GM19239 (cell line): ENCODE data around the gene FCN3.

ENCODE experiments used
- DNase-seq: peaks from one replicate; pipeline ENCODE4 v3.0.0; 2011; ENCODE audit warnings: low spot score; ENCODE audit not compliant: insufficient read length
- FAIRE-seq: peaks from 2 replicates; lab custom pipeline; 2011; peaks lifted over from hg19 to GRCh38; lab: Jason Lieb, UNC

The FCN3 gene

GRCh38 chr1:27345272-27345671 lies 29.4 kb downstream of the FCN3 start:
- no peak for FAIRE-seq
- no peak for DNase-seq

DNA sequence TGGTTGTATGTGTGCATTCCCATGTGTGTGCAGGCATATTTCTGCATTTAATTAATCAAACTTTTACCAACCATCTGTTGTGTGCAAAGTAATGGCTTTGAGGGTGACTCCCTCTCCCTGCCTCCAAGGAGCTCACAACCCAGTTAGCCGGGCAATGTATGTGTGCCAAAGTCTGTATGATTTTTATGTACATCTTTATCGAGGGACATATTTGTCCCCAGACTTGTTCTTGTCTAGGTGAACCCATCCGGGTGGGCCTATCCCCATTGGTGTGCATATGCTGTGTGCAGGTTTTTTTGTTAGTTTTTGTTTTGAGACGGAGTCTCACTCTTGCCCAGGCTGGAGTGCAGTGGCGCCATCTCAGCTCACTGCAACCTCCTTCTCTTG lies 31.0 kb downstream of the FCN3 start:
- FAIRE-seq (no peak), DNase-seq (no peak)

- FAIRE-seq = peak; percentile 37
- DNase-seq = no peak
These were observed 31.6 kb downstream of the FCN3 start for GRCh38 chr1:27342778-27343638.

GRCh38 chr1:27342391-27342777 lies 32.2 kb downstream of the FCN3 start:
- FAIRE-seq = peak; percentile 44

DNA sequence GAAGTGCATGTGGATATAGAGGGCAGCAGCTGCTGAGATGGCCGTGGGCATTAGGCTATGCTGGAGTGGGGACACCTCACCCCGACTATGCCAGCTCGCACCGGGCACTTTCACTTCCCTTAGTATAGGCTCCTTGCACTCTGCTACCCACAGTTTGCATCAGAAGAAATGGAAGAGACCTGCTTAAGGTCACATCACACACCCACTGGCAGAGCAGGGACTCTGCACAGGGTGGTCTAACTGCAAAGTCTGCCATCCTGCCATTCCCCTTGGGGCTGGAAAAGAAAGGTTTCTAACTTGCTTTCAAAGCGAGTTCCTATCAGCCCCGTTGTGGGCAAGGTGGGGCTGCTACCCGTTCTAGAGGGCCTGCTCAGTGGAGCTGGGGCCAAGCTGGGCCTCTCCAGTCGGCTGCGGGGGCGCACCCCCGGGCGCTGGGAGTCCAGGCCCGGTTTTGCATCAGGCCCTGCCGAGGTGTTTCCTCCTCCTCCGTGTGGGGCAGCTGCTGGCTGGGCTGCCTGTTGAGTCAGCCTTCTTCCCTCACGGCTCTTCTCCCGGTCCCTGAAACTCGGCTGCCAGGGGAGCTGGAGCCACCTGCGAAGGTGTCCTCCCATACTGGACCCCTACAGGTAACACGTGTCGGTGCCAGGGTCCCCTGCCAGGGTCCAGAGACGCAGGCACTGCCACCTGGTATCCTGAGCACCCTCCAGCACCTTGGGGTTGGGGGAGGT lies 32.9 kb downstream of the FCN3 start, which contains the start of gene SYTL1:
Gene SYTL1 (plus strand): TSS at position 498 of the 728 bp plus-strand sequence. CDS start 3,313 bp downstream, outside the sequence.
- FAIRE-seq (no peak), DNase-seq (peak; percentile 78)

More at GRCh38 chr1:27342391-27342777, 32.2 kb downstream of the FCN3 start:
- DNase-seq = no peak

GRCh38 chr1:27339213-27339612 lies 35.4 kb downstream of the FCN3 start:
- DNase-seq (no peak), FAIRE-seq (no peak)

DNA sequence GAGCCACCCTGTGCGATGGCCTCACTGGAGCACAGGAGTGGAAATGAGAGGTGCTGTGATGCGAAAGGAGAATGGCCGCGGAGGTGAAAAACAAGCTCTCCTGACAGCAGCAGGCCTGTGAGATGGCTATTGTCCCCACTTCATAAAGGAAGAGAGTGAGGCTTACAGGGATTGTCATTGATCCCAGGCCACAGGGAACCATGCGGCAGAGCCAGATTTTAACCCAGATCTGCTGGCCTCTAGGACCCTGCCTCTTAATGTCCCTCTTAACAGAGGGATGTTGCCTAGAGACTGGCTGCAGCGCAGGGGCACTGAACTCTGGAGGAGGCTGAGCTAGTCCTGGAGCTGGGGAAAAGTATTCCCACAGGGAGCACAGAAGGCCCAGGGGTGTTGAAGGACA lies 35.9 kb downstream of the FCN3 start:
- no peak for DNase-seq
- FAIRE-seq = no peak

- FAIRE-seq = no peak
These were observed 37.9 kb downstream of the FCN3 start for GRCh38 chr1:27336756-27337155.

DNA sequence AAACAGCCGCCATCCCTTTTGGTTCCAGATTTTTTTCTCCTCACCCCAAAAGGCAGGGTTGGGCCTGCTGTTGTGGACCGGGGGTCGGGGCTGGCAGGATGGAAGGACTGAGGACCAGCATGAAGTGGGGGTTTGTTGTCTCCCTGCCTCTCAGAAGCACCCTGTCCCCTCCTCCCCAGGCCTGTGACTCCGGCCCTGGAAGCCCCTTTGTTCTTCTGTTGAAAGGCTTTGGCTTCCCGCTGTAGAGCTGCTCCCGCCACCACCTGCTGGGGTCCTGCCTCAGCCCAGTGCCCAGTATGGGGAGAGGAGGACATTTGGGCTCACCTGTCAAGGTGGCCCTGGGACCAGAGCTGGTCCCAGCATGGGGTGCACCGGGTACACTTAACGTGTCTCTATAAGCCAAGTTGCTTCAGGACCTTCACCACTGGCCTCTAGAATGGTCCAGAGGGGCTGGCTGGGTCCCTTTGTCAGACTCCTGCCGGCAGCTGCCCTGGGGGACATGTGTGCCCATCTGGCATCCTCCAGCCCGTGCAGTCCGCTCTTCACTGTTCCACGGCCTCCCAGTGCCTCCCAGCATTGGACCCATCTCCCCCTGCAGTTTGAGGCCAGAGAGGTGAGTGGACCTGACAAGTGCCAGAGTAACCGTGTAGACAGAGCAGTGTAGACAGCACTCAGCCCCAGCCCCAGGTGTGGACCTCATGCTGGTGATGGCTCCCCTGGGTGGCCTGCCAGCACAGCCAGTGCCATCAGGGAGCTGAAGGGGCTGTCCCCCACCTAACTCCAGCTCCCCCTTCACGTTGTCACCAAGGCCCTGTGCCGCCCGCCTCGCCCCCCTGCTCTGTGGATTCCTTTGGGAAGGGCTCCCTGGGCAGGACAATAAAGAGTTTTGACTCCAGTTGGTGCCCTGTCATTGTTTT lies 38.9 kb downstream of the FCN3 start:
- FAIRE-seq = no peak

More at GRCh38 chr1:27336756-27337155, 37.9 kb downstream of the FCN3 start:
- DNase-seq = no peak

GRCh38 chr1:27333717-27334279 lies 40.8 kb downstream of the FCN3 start:
- FAIRE-seq (no peak), DNase-seq (no peak)

More for the DNA sequence above, 38.9 kb downstream of the FCN3 start:
- no peak for DNase-seq

DNA sequence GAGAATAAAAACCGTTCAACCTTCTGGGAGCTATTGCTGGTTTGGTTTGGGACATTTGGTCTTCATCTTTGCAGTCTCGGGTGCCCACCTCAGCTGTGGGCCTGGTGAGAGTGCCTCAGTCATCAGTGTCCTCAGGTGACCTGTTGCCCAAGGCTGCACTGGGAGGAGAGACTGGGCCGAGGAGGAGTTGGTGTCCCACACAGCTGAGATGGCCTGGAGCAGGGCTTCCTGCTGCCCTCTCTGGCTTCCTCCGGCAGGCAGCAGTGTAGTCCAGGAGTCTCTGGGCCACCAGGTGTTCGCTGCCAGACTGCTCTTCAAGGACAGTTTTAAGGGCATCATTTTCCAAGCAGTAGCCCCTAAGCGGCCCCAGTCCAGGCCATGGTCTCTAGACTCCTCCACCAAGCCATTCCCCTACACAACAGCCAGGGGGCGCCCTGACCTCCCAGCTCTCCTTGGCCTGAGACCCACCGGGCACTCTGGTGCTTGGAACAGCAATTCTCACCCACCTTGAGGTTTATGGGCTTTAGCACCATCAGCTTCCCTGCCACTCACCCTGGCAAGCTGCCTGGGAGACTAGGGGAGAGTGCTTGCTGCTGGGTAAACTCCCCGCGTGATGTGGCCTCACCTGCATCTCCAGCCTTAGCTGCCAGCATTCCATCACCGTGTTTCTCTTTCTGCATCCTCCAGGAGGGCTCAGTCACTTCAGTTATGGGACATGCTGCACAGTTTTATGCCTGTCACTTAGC lies 41.9 kb downstream of the FCN3 start:
- FAIRE-seq = peak; percentile 84
- peak; percentile 63 for DNase-seq

- DNase-seq (no peak), FAIRE-seq (no peak)
These were observed 42.7 kb downstream of the FCN3 start for GRCh38 chr1:27331922-27332321.

- FAIRE-seq = no peak
- no peak for DNase-seq
These were observed 43.2 kb downstream of the FCN3 start for GRCh38 chr1:27331426-27331825.

DNA sequence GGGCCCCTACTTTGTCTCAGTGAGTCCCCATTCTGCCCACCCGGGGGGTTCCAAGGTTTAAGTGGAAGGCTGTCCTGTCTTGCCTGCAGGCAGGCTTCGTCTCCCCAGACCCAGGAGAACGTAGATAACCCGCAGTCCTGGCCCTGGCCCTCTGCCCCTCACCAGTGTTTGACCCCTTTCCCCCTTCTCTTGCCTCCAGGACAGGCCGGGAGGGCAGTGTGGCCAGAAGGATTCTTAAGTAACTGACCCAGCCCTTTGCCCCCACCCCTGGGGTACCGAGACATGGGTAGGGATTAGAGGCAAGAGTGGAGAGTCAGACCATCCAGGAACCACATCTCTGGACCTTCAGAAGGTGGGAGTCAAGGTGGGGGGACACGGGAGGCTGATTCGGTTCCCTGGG lies 43.8 kb downstream of the FCN3 start:
- DNase-seq = no peak
- no peak for FAIRE-seq

DNA sequence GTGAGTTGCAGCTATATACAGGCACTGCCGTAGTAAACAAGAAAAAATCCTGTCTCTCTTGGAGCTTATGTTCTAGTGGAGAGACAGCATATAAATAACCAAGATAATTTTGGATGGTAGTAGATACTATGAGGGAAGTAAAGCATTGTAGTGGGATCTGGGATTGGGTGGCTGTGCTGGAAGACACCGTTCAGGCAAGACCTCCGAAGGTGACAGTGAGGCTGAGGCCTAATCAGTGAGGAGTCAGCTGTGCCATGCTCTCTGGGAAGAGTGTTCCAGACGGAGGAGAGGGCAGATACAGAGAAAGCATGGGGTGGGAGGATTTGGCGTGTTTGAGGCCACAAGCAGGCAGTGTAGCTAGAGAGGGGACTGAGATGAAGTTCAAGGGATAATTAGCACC lies 46.7 kb downstream of the FCN3 start:
- no peak for DNase-seq

DNA sequence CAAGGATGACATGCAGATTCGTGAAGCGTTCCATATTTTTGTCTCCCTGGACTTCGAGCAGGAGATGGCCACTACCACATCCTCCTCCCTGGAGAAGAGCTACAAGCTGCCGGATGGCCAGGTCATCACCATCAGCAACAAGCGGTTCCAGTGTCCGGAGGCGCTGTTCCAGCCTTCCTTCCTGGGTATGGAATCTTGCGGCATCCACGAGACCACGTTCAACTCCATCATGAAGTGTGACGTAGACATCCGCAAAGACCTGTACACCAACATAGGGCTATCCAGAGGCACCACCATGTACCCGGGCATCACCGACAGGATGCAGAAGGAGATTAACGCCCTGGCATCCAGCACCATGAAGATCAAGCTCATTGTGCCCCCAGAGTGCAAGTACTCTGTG lies 49.3 kb downstream of the FCN3 start:
- FAIRE-seq (no peak), DNase-seq (no peak)

More for the DNA sequence above, 46.7 kb downstream of the FCN3 start:
- FAIRE-seq = no peak

DNA sequence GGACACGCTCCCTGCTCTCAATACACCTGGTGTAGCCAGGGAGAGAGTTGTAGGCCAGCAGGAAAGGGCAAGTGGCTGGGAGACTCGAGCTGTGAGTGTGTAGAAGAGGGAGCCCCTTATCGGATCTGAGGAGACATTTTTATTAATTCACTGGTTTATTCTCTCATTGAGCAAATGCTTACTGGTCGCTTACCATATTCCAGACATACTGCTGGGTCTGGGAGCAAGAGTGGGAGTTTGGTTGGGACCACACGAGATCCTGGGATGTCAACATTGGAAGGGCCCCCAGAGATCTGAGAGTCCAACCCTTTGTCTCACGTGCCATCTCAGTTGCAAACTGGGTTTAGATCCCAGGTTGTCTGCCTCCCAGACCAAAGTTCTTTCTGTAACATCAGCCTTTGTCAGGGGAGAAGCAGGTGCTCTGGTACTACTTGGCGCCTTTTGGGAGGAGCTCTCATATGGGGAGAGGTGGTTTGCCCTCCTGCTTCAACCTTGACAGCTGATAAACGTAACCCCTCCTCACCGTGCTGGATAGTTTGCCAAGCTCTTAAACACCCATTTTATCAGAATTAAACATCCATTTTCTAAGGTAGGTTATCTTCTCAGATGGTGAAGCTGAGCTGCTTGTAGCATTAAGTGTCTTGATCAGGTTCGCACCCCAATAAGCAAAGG lies 51.9 kb downstream of the FCN3 start:
- FAIRE-seq (no peak), DNase-seq (no peak)

DNA sequence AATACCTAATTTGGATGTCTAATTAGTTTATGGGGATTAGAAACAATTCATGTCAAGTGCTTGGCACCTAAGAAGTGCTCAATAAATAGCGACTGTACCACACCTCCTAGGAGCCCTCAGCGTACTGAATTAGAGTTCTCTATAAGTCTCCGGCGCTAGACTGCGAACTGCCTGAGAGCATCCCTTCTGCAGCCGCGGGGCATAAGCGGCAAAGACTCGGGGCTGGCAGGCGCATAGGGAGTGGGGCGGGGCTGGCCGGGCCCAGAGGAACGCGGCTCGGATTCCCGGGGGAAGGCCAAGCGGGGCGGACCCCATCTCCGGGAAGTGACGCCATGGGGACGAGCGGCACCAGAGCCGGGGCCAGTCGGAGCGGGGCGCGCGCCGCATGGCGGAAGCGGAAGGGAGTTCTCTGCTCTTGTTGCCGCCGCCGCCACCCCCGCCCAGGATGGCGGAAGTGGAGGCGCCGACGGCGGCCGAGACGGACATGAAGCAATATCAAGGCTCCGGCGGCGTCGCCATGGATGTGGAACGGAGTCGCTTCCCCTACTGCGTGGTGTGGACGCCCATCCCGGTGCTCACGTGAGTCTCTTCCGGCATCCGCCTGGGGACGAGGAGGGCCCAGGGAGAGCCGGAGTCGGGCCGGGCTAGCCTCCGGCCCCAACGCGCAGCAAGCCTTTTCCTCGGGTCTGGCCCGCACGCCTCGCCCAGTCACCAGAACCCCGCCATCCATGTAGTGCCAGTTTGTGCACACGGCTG lies 52.6 kb downstream of the FCN3 start, which contains the start of gene TMEM222:
Gene TMEM222 (plus strand): TSS at position 351 of the 756 bp plus-strand sequence. CDS start 35 bp downstream, at position 386.
- FAIRE-seq (peak; percentile 74), DNase-seq (peak; percentile 96)
